GM12801 (cell line): ENCODE data around the gene PLEKHD1.

Experiments
- TF ChIP-seq, protein P1 (sequence below): IDR thresholded peaks from one replicate; pipeline ENCODE4 v1.5.1; 2011; ENCODE audit warnings: control low read depth; ENCODE audit not compliant: insufficient read length; ENCODE audit errors: extremely low read depth

Gene PLEKHD1

DNA sequence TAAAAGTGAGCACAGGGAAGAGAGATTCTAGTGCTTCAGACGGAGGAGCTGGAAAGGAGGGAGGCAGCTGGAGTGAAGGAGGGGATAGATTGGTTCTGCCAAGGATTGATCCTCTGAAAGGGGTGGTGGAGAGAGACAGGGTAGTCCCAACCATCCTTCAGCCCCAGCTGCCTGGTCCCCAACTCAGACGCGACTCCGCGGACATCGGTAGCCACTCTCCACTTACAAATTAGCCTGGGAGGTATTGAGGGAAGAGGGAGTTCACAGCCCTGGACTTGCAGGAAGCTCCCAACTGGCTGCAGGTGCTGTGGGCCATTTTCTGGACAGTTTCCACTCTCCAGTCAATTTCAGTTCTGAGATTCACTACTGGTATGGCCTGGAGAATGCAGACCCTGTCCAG is 1.2 kb downstream of the PLEKHD1 start:
- TF ChIP-seq, protein P1, sequence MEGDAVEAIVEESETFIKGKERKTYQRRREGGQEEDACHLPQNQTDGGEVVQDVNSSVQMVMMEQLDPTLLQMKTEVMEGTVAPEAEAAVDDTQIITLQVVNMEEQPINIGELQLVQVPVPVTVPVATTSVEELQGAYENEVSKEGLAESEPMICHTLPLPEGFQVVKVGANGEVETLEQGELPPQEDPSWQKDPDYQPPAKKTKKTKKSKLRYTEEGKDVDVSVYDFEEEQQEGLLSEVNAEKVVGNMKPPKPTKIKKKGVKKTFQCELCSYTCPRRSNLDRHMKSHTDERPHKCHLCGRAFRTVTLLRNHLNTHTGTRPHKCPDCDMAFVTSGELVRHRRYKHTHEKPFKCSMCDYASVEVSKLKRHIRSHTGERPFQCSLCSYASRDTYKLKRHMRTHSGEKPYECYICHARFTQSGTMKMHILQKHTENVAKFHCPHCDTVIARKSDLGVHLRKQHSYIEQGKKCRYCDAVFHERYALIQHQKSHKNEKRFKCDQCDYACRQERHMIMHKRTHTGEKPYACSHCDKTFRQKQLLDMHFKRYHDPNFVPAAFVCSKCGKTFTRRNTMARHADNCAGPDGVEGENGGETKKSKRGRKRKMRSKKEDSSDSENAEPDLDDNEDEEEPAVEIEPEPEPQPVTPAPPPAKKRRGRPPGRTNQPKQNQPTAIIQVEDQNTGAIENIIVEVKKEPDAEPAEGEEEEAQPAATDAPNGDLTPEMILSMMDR, result no peak

DNA sequence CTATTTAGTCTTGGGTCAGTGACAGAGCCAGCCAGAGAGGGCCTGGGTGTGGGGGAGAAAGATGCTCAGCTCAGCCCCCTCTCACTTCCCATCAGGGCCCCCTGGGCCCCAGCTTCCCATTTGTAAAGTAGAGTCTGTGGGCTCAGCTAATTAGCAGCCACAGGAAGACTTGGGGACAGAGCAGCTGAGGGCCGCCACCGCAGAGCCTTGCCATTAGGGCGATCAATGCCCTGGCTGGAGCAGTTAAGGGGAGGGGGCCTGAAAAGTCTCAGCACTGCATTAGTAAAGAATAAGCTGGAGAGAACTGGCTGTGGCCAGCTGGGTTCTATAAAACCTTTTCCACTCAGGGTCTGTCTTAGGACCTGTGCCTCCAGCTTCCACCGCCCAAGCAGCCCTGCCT is 2.7 kb downstream of the PLEKHD1 start:
- TF ChIP-seq, protein P1, result no peak

DNA sequence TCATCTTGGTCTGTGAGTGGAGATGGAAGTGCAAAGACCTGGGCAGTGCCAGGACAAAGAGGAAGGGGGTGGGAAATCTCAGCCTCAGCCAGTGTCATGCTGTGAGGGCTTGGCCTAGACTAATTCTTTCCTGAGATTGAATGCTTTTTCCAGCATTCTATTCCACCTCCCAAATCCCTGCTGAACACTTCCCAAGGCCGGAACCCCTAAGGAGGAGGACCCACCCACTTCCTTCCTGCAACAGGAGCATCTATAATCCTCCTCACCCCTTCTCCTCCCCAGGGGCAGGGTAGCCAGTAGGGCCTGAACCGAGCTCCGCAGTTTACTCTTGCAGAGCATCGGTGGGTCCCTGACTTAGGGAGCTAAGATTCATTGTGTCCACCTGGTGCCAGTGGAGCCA is 3.2 kb downstream of the PLEKHD1 start:
- TF ChIP-seq, protein P1, result no peak

DNA sequence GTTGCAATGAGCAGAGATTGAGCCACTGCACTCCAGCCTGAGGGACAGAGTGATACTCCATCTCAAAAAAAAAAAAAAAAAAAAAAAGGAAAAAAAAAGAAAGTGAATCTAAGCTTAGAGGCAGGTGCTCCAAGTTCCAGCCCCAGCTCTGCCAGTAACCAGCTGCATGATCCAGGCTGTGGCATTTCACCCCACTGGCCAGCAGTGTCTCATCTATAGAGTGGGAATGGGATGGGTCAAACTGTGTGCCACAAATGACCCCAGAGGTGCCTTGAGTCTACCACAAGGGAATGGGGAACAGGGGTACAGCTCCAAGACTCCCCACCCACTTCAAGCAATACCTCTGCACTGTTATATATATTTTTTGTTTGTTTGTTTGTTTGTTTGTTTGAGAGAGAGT is 5.0 kb downstream of the PLEKHD1 start:
- TF ChIP-seq, protein P1, result no peak

DNA sequence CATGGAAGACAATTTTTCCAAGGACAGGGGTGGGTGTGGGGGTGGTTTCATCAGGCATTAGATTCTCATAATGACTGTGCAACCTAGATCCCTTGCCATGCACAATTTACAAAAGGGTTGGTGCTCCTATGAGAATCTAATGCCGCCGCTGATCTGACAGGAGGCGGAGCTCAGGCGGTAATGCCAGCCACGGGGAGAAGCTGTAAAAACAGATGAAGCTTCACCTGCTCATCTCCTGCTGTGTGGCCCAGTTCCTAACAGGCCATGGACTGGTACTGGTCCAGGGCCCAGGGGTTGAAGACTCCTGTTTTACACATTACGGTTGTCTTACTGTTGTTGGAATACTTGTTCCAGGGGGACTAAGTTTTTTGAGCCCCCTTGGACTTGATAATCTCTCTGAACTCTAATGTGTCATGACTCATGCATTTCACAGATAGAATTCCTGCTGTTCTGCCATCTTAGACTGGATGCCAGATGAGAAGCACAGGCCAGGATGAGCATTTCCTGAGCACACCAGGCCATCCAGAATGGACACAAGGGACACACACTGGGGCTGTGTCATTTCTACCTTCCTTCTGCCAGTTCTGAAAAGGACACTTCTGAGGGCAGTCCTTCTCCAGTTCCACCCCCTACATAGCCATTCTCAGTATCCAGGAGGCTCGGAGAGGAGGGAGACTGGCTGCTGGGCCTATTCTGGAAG is 5.8 kb downstream of the PLEKHD1 start:
- TF ChIP-seq, protein P1, result no peak

DNA sequence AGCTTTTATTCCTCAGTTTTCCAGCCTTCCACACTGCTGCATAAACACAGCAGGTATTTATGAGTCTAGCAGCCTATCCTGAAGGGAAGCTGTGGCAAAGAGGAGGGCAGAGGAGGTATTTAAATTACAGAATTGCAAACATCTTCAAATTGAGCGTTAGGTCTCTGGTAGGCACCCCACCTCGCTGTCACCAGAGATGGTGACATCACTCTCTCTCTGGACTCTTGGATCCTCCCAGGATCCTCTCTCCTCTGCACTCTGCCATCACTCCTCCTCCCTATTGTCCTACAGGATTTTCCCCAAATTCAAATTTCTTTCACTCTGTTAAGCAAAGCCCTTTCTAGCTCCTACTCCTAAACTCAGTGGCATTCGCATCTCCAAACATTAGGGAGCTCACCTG is 6.7 kb downstream of the PLEKHD1 start:
- TF ChIP-seq, protein P1, result no peak

DNA sequence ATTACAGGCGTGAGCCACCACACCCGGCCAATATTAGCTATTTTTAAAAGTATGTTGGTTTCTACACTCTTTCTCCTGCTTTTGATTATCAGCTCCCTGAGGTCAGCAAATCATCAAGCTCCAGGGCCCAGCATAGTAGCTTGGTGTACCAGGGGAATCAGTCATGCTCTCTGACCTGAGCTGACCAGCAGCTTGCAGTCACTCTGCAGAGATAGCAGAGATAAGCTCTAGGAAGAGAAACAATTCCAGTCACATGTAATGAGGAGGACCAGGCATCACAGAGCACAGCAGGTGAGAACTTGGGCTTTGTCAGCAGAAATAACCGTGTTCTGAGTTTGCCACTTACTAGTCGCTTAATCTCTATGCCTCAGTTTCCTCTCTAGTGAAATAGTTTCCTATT is 8.5 kb downstream of the PLEKHD1 start:
- TF ChIP-seq, protein P1, result no peak

DNA sequence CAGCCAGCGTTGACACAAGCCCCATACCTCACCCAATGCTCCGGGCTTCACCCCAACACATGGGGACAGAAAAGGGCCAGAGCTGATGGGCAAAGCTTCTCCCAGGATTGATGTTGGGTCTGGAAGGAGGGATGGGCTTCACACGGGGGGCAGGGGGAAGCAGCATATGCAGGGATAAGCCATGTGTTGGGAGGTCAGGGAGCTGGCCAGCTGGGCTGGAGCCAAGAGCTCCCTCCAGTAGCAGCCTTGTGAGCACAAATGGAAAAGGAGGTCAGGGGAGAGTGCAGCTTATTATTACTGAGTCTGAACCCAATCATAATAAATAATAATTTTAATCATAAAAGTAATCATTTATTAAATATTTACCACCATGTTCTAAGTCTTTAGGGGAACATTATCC is 9.3 kb downstream of the PLEKHD1 start:
- TF ChIP-seq, protein P1, result no peak
